HG03571 (cell line): ENCODE data around the gene ARHGAP31.

Experiments
- ATAC-seq: cut with Tn5 transposase; IDR thresholded peaks from one replicate; pipeline ENCODE4 v1.9.1; 2021; ENCODE audit not compliant: unreplicated experiment

ARHGAP31 gene

DNA sequence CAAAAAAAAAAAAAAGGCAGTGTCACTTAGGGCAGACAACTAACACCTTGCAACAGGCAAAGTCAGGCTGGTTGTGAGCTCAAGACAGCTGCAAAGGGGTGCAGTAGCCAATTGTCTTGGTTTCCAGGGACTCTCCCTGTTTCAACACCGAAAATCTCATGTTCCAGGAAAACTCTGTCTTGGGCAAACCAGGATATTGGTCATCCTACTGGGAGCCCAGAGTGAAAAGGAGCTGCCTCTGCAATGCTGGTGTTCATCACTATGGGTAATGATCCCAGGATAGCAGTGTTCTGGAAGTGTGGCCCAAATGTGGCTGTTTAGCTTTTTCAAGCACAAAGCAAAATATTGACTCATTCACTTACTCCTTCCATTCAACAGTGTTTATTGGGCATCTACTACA, 82.6 kb downstream of the ARHGAP31 start:
- no peak for ATAC-seq

DNA sequence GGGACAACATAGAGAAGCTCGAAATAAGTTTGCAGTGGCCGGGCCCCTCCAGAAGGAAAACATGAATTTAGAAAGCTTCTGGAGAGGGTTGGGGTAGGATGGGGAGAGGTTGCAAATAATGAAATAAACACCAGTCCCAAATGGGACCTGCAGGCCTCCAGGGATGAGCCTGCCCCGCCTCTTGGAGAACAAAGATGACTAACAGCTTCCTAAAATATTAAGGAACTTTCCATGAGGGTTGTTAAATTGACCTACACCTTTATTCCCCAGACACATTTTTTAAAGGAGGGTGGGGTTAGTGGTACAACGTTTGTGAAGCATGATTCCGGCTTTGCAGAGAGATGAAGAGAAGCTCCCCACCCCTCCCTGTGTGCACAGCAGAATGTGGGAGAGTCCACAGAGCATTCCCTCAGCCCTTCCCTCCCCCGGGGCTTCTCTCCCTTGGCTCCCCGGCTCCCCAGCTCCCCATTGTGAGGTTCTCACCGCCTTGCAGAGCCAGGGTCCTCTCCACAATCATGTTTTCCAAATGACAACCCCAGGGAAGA, 84.1 kb downstream of the ARHGAP31 start:
- no peak for ATAC-seq

DNA sequence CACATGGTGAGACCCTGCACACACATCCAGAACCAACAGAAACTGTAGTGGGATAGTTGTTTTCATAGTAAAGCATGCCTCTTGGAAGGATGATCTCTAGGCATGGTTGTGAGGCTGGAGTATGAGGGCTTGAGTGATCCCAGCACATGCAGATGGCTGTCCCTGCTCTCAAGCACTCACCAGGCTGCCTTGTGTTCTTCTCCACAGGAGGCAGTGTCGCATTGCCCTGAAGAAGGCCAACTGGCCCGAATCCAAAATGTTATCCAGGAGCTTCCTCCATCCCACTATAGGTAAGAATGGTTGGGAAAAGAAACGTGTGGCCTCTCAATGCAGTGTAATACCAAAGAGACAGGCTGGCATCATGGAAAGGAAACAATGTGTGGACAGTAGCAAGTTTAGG, 86.5 kb downstream of the ARHGAP31 start:
- ATAC-seq = no peak

DNA sequence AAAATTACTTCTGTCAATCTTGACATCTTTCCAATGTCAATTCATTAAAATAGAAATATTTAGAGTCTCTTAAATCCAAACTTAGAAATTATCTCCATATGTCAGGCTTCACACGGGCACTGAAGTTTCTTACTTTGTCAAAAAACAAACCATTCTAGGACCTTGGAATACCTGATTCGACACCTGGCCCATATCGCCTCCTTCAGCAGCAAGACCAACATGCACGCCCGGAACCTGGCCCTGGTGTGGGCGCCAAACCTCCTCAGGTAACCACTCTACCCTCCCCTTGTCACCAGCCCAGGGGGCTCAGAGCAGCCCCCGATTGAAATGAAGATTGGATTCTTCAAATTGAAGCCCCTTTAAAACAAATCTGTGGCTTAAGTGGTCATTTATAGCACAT, 88.0 kb downstream of the ARHGAP31 start:
- no peak for ATAC-seq

DNA sequence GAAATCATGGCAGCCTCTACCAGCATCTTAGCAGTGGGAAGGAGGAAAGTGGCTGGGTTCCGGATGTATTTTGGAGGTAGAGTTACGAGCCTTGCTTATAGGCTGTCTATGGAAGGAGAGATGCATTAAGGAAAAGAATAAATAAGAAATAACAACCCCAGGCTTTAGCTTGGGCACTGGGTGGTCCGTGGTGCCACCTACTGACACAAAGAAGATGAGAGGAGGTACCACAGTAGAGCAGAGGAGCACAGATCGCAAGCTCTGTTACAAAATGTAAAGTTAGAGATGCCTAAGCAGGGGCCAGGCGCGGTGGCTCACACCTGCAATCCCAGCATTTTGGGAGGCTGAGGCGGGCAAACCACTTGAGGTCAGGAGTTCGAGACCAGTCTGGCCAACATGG, 94.4 kb downstream of the ARHGAP31 start:
- ATAC-seq = no peak

DNA sequence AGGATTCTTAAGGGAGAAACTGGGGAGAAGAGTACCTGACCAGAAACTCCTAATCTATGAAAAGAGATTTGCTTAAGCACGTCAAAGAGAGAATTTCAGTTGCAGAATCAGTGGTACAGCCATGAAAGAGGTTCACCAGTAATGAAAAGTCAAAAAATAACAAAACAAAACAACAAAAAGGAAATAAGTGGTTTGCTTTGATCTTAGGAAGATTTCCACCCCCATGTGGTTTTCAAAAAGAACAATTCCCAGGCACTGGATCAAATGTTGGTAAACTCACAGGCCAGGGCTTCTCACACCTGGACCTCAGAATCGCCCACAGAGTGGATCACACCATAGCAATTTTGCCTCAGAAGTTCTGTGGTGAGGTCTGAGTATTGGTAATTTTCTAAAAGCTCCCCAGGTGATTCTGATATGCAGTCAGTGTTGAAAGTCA, 101.8 kb downstream of the ARHGAP31 start:
- peak; percentile 60 for ATAC-seq

DNA sequence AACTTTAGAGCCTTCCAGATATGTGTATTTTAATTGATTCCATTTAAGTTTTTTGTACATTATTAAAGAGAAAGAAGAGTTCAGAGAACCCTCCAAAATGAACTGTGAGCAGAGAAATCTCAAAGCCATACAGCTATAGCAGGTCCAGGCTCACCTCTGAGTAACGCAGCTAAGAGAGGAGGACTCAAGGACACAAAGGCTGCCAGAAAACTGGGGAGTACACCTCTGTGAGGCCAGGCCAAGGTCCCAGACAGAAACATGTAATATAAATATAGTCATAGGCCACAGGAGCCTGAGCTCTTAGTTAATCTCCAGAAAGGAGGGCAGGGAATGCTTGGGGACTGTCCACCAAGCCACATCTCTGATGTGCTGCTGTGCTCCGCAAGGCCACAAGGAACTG, 102.7 kb downstream of the ARHGAP31 start:
- ATAC-seq = no peak

DNA sequence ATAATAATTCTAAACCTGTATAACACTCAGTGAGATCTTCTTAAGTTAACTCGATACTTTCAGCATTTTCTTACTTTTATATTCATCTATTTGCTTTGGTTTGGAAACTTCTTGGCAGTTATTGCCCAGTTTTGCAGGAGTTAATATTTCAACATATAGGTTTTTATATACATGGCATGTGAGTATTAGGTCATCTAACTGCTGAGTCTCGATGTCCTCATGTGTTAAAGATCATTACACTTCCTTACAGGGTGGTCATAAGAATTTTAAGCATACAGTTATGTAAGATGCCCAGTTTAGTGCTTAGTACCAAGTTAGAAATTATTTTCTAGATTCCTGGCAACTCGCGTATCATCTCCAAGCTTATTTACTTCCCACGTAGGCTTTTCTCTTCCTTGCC, 106.3 kb downstream of the ARHGAP31 start:
- ATAC-seq = no peak

DNA sequence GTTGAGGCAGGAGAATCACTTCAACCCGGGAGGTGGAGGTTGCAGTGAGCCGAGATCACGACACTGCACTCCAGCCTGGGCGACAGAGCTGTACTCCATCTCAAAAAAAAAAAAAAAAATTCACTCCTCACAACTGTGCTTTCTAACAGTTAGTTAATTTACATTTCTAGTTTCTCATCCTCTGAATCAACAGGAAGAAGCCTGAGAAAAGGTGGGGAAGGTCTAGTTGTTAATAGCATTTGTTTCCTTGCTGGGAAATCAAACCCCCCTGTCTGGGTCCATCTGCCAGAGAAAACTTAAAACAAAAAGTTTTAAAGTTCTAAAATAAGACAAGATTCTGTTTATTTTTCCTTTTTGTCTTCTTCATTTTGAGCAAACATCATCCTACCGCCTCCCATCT, 106.9 kb downstream of the ARHGAP31 start:
- ATAC-seq = peak; percentile 47

DNA sequence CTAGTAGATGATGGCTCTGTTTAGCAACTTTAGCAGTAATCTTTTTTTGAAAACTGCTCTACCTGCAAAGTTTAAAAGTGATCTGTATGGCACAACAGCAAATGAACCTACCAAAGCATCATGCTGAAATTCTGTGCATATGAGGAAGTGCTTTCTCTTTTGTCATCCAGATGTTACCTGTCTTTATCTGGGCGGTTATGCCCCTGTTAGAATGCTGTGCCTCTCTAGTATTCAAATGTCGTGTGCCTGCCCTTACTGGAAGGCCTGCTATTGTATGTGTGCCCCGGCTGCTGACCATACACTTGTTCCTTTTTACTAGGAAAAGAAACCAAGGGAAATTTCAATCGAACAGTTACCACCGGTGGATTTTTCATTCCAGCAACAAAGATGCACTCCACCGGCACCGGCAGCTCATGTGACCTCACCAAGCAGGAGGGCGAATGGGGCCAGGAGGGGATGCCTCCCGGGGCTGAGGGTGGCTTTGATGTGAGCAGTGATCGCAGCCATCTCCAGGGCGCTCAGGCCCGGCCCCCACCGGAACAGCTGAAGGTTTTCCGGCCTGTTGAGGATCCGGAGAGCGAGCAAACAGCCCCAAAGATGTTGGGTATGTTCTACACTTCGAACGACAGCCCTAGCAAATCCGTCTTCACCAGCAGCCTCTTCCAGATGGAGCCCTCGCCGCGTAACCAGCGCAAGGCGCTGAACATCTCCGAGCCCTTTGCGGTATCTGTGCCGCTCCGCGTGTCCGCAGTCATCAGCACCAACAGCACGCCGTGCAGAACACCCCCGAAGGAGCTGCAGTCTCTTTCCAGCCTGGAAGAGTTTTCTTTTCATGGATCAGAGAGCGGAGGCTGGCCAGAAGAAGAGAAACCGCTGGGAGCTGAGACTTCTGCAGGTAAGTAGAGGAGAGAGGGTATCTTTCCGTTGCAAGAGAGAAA, 107.6 kb downstream of the ARHGAP31 start:
- ATAC-seq = peak; percentile 24

DNA sequence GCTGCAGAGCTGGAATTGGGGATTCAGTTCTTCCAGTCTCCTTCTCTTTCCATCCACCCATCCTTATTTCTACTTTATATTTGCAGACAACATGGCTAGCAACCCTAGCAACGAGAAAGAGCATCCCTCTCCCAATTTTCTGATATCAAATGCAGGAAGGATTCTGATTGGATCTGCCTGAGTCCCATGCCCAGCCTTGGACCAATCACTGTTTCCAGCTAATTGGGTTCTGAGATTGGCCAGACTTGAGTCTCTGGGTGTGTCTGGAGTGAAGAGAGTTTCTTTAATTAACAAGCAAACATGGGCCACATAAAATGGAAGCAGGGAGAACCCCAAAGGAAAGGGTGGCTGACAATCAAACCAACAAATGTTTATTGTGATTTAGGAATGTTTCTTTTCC, 108.6 kb downstream of the ARHGAP31 start:
- ATAC-seq = no peak

DNA sequence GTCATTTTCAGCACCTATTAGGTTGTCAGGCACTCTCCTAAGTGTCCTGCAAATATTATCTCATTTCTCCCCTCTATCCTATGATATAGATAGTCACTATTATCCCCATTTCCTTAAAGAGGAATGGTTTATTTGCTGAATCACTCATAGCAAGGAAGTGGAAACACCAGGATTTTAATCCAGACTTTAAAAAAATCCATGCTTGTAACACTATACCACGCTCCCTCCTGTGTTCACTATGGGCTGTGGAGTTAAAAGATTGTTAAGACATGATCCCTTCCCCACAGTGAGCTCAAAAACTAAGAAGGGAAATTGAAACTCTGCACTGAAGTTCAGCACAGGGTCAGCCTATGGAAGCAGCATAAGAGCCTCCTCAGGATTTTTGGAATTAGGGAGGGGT, 109.0 kb downstream of the ARHGAP31 start:
- ATAC-seq = no peak

DNA sequence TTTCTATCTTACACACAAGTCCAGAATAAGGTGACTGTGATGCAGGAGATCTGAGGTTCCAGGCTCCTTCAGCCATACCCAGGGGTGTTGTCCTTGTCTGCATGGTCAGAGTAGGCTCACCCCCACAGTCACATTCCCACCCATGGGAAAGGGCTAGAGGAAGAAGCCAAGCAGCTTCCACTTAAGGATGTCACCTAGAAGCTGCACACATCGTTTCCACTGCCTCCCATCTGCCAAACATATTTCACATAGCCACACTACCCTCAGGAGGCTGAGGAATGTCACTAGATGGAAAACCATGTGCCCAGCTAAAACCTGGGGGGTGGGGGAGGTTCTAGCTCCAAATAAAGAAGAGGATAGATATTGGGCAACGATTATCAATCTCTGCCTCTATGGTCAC, 111.1 kb downstream of the ARHGAP31 start:
- ATAC-seq = no peak

DNA sequence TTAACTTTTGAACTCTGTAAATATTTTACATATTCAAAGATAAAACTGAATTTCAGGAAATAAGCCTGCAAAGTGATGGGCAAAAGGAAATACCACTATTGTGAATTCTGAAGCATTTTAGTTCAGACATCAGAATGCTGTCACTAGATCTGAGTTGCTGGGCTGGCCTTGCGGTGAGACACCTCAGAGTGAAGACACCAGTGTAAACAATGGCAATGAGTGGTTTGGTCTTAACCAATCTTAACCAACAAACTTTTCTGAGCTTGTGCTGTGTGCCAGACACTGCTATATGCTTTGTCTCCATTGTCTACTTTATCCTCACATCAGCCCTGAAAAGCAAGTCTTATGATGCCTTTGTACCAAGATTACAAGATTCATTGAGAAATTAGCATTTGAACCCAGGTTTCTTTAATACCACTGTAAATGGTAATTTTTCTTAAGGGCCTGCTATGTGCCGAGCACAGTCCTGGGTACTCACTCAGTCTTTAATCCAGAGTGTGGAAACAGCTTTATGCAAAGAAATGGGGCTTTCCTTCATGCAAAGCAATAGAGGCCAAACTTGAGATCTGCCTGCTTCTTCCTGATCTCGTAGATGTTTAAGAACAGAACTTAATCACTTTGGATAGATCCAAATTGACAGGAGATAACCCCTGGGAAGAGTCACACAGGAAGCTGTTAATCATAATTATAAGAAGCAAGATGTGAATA, 114.2 kb downstream of the ARHGAP31 start:
- no peak for ATAC-seq

DNA sequence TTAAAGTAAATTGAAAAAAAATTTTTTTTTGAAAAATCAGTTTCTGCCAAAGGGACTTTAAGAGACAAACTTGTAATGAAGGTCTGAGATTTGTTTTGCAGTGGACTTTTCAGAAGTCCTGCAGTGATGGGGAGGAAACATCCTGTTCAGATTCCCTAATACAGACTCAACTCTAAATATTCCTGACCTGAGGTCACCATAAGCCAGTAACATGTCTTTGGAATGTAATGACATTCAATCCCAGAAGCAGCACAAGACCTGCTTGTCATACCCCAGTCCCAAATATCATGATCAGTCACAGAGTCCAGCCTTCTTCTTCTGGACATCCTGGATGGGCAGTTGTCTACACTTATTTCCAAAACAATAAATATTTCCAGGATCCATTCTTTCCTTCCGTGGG, 115.7 kb downstream of the ARHGAP31 start:
- no peak for ATAC-seq

DNA sequence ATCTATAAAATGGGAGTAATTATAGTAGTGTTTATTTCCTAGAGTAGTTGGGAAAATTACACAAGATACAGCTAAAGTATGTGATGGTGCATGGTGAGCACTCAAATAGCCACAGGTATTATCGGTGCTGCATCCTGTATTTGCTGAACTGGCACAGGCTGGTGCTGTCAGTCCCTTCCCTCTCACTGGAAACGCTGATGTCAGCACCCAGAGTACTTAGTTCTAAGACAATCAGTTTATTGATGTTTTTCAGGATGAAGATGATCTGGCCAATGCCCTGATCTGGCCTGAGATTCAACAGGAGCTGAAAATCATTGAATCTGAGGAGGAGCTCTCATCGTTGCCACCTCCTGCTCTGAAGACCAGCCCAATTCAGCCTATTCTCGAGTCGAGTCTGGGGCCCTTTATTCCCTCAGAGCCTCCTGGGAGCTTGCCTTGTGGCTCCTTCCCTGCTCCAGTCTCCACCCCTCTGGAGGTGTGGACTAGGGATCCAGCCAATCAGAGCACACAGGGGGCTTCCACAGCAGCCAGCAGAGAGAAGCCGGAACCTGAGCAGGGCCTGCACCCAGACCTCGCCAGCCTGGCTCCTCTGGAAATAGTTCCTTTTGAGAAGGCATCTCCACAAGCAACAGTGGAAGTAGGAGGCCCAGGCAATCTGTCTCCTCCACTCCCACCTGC, 119.6 kb downstream of the ARHGAP31 start:
- ATAC-seq = no peak

DNA sequence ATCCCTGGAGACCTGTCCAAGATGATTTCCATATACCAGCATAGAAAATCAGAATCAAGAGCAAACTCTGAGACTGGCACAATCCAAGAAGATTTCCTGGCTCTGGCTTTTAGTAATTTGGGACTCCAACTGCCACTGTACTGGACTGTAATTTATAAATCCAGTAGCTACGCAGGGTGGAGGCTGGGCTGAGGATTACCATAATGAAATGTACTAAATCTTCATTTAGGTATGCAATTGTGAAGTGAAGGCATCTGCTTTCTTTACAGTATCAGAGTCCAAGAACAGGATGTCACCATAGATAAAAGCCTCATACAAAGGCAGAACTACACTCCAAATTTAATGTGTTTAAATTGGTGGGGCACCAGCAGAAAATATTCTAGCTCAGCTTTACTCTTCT, 122.7 kb downstream of the ARHGAP31 start:
- no peak for ATAC-seq

DNA sequence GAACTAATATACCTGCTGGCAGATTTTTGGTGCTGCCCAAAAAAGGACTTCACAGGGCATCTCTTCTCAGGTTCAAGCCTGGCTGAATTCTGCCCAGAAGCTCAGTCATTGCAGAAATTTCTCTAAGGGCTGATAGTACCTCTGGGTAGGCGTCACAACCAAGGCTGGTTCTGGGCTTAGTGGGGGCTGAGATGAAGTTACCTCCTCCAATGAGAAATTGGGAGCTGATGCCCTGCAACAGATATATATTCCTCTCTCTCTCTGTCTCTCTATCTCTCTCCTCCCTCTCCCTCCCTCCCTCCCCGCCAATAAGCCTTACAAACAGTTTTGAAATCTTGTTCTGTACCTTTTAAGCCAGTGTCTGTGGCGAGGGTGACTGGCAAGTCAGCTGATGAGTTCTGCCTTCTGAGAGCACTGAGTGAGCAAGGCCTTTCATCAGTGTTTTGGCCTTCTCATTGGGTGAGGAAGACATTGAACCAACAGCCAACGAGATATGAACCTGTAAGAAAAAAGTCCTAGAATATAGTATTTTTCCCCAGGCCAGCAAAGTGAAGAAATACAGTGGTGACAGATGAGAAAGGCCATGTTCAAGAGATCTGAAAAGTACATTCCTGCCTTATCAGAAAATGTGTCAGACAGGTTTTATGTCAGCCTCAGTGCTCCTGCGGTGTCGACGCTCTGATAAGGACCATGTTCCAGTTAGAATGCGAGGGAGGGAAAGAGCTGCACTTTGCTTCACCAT, 123.8 kb downstream of the ARHGAP31 start:
- ATAC-seq = no peak

DNA sequence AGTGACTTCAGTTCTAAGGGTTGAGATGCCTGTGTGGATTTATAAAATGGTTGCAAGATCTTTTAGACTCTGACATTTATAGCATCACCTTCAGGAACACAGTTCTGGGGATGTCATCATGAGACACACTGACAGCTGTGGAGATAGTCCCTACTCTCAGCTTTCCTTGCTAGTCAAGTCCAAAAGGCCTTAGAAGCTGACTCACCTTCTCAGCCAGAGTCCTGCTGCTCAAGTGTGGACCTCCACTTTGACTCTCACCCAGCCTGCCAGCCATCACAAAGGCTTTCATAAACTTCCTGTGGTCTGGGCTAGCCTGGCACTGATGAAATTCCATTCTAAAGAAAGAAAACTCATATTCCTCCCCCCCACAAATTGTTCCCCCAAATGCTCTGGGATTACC, 124.5 kb downstream of the ARHGAP31 start:
- no peak for ATAC-seq

DNA sequence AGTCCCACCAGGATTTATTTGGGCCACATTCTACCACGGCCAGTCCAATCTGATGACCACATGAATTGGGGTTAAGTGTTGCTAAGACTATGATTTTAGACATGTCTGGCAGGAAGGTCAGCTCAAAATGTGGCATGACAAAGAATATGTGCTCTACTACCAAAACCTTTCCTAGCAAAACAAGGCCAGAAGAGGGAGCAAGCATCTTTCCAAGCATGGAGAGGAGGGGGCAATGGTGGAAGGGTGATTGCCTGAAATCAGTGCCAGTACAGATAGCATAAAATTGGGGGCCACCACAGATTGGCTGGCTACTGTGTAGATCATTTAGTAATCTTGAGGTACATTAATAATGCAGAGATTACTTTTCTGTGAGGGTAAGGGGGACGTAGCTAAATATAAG, 126.0 kb downstream of the ARHGAP31 start:
- no peak for ATAC-seq

DNA sequence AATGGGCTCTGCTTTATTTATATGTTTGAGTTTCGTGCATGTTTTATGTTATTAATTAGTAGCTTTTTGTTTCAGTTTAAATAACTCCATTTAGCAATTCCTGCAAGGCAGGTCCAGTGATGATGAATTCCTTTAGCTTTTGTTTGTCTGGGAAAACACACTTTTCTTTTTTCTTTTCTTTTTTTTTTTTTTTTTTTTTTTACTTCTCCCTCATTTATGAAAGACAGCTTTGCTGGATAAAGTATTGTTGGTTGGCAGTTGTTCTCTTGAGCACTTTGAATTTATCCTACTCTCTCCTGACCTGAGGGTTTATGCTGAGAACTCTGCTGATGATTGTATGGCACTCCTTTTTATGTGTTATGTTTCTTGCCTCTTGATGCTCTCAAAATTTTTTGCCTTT, 133.5 kb downstream of the ARHGAP31 start:
- ATAC-seq = no peak
